H1 (cell line): ENCODE data around the gene CHCHD3. TPM values are rescaled to one million over a fixed set of nuclear protein-coding genes. Genes with fewer than 3 reads are reported as not detected.

Experiments used
- CTCF ChIA-PET: fragments of 300-600 bp; sonication (Branson Sonifier 250); formaldehyde crosslinking; loops from one replicate; lab custom pipeline; 2021; ENCODE audit not compliant: partially characterized antibody; lab: Charles Lee
- POLR2A ChIA-PET: fragments of 300-600 bp; sonication (Branson Sonifier 250); formaldehyde crosslinking; loops from one replicate; lab custom pipeline; 2021; ENCODE audit warnings: inconsistent platforms; ENCODE audit not compliant: partially characterized antibody; lab: Charles Lee
- DNase-seq, 2 experiments: peaks; one replicate each; pipeline versions ENCODE4 v3.0.0 to v3.0.0-alpha.2; 2010 to 2022; ENCODE audit warnings: low spot score in 2 of 2, low read depth in 1 of 2, mixed read lengths in 1 of 2
- FAIRE-seq: peaks from 2 replicates; lab custom pipeline; 2011; peaks lifted over from hg19 to GRCh38; lab: Jason Lieb, UNC
- H2AFZ ChIP-seq: 2 replicates; pipeline ENCODE4 v1.8.1; 2012; ENCODE audit warnings: low read length, inconsistent platforms
- H2AK5ac ChIP-seq: 2 replicates; pipeline ENCODE4 v1.6.1; 2013; ENCODE audit warnings: low read depth, low read length
- H2BK120ac ChIP-seq: replicated peaks from 2 replicates; pipeline ENCODE3; 2013; ENCODE audit warnings: low read depth, low read length, inconsistent platforms
- H2BK12ac ChIP-seq: 2 replicates; pipeline ENCODE4 v1.6.1; 2013; ENCODE audit warnings: low read depth, low read length
- H2BK15ac ChIP-seq: 2 replicates; pipeline ENCODE4 v1.6.1; 2013; ENCODE audit warnings: low read length
- H2BK20ac ChIP-seq: 2 replicates; pipeline ENCODE4 v1.6.1; 2013; ENCODE audit warnings: low read length
- H2BK5ac ChIP-seq: 2 replicates; pipeline ENCODE4 v1.6.1; 2013; ENCODE audit warnings: low read depth, low read length
- H3K14ac ChIP-seq: 2 replicates; pipeline ENCODE4 v1.6.1; 2013; ENCODE audit warnings: inconsistent platforms; ENCODE audit not compliant: insufficient read length
- H3K18ac ChIP-seq: 2 replicates; pipeline ENCODE4 v1.6.1; 2013; ENCODE audit warnings: low read length; ENCODE audit errors: extremely low read depth
- H3K23ac ChIP-seq: 2 replicates; pipeline ENCODE4 v1.6.1; 2013; ENCODE audit warnings: inconsistent platforms; ENCODE audit not compliant: insufficient read length
- H3K23me2 ChIP-seq: 2 replicates; pipeline ENCODE4 v1.6.1; 2013; ENCODE audit warnings: low read depth, low read length
- H3K27ac ChIP-seq: 2 replicates; pipeline ENCODE4 v1.6.1; 2011; ENCODE audit warnings: low read depth, low read length, inconsistent platforms
- H3K27me3 ChIP-seq, 4 experiments: replicated peaks in 1 of 4; 1 replicate in 1 of 4; 2 replicates in 3 of 4; pipeline versions ENCODE4 v1.6.1 to v1.8.1; 2011 to 2013; ENCODE audit warnings: low read length in 3 of 4, mild to moderate bottlenecking in 3 of 4, inconsistent platforms in 2 of 4, mixed read lengths in 2 of 4, moderate library complexity in 1 of 4; ENCODE audit not compliant: control insufficient read depth in 3 of 4, insufficient read depth in 3 of 4; ENCODE audit errors: extremely low read depth in 1 of 4
- H3K36me3 ChIP-seq, 4 experiments: 2 replicates each; pipeline versions ENCODE4 v1.6.1 to v1.8.1; 2011 to 2013; ENCODE audit warnings: mild to moderate bottlenecking in 4 of 4, low read length in 3 of 4, moderate library complexity in 2 of 4, control low read depth in 1 of 4, inconsistent platforms in 1 of 4; ENCODE audit not compliant: insufficient read depth in 4 of 4, control insufficient read depth in 2 of 4
- H3K4ac ChIP-seq: replicated peaks from 2 replicates; pipeline ENCODE3; 2013; ENCODE audit warnings: low read length, low read depth, mixed read lengths, inconsistent platforms; ENCODE audit not compliant: insufficient read length
- H3K4me1 ChIP-seq, 4 experiments: replicated peaks in 1 of 4; 1 replicate in 1 of 4; 2 replicates in 3 of 4; pipeline versions ENCODE4 v1.6.1 to v1.8.1; 2011 to 2013; ENCODE audit warnings: low read length in 3 of 4, inconsistent platforms in 2 of 4, mixed read lengths in 1 of 4; ENCODE audit not compliant: insufficient read depth in 4 of 4, control insufficient read depth in 3 of 4
- H3K4me2 ChIP-seq, 2 experiments: 2 replicates each; pipeline versions ENCODE4 v1.6.1 to v1.8.1; 2011 to 2013; ENCODE audit warnings: low read depth in 2 of 2, low read length in 2 of 2, control low read depth in 1 of 2, inconsistent platforms in 1 of 2, mild to moderate bottlenecking in 1 of 2; ENCODE audit not compliant: insufficient read depth in 1 of 2
- H3K4me3 ChIP-seq, 4 experiments: fragments of 200-600, 300-600 bp in 1 of 4; sonication (generic), shearing (Covaris generic), sonication (Bioruptor Twin) in 1 of 4; 2 replicates each; pipeline versions ENCODE4 v1.5.1 to v1.8.1; 2011 to 2016; ENCODE audit warnings: low read length in 4 of 4, low read depth in 3 of 4, control low read depth in 2 of 4, inconsistent platforms in 2 of 4, mild to moderate bottlenecking in 2 of 4, mixed read lengths in 1 of 4, moderate library complexity in 1 of 4; ENCODE audit not compliant: insufficient read depth in 2 of 4; ENCODE audit errors: extremely low read depth in 1 of 4
- H3K56ac ChIP-seq: replicated peaks from 2 replicates; pipeline ENCODE3; 2013; ENCODE audit warnings: low read depth, mild to moderate bottlenecking, mixed read lengths, low read length, inconsistent platforms; ENCODE audit not compliant: insufficient read length
- H3K79me1 ChIP-seq: 2 replicates; pipeline ENCODE4 v1.6.1; 2013; ENCODE audit warnings: low read depth, low read length, control low read depth
- H3K79me2 ChIP-seq, 2 experiments: 2 replicates each; pipeline versions ENCODE4 v1.6.1 to v1.8.1; 2012 to 2013; ENCODE audit warnings: low read length in 2 of 2, mild to moderate bottlenecking in 2 of 2, inconsistent platforms in 1 of 2; ENCODE audit not compliant: insufficient read depth in 2 of 2, control insufficient read depth in 1 of 2
- H3K9ac ChIP-seq, 4 experiments: replicated peaks in 1 of 4; 1 replicate in 1 of 4; 2 replicates in 3 of 4; pipeline versions ENCODE4 v1.6.1 to v1.8.1; 2011 to 2013; ENCODE audit warnings: low read depth in 3 of 4, low read length in 3 of 4, control low read depth in 2 of 4, mild to moderate bottlenecking in 2 of 4, moderate library complexity in 2 of 4, inconsistent platforms in 1 of 4; ENCODE audit errors: extremely low read depth in 1 of 4
- H3K9me3 ChIP-seq, 2 experiments: 2 replicates each; pipeline versions ENCODE4 v1.6.1 to v1.8.1; 2012 to 2013; ENCODE audit warnings: mild to moderate bottlenecking in 2 of 2, moderate library complexity in 2 of 2, control low read depth in 1 of 2, inconsistent platforms in 1 of 2, low read depth in 1 of 2, low read length in 1 of 2, mixed read lengths in 1 of 2; ENCODE audit not compliant: insufficient read depth in 2 of 2
- H4K20me1 ChIP-seq, 2 experiments: replicated peaks in 1 of 2; 2 replicates each; pipeline versions ENCODE3 to v1.8.1; 2011 to 2013; ENCODE audit warnings: inconsistent platforms in 2 of 2, low read length in 2 of 2, mild to moderate bottlenecking in 1 of 2; ENCODE audit not compliant: insufficient read depth in 2 of 2, control insufficient read depth in 1 of 2
- H4K5ac ChIP-seq: 2 replicates; pipeline ENCODE4 v1.6.1; 2013; ENCODE audit warnings: low read length, low read depth, mixed read lengths, inconsistent platforms; ENCODE audit not compliant: insufficient read length
- H4K8ac ChIP-seq: 2 replicates; pipeline ENCODE4 v1.8.0; 2013; ENCODE audit warnings: mild to moderate bottlenecking, moderate library complexity, low read length, inconsistent platforms; ENCODE audit not compliant: insufficient read depth; ENCODE audit errors: extremely low read depth
- H4K91ac ChIP-seq: replicated peaks from 2 replicates; pipeline ENCODE3; 2013; ENCODE audit warnings: low read length, mixed read lengths, inconsistent platforms; ENCODE audit not compliant: insufficient read length
- ATF3 ChIP-seq: IDR thresholded peaks from 2 replicates; pipeline ENCODE4 v1.6.1; 2011; ENCODE audit warnings: low read depth, mild to moderate bottlenecking, low read length; ENCODE audit not compliant: insufficient read depth
- CEBPB ChIP-seq: IDR thresholded peaks from 2 replicates; pipeline ENCODE4 v1.6.1; 2012; ENCODE audit warnings: low read depth, low read length
- E2F6 ChIP-seq: IDR thresholded peaks from 2 replicates; pipeline ENCODE4 v1.6.1; 2012; ENCODE audit warnings: inconsistent platforms
- EP300 ChIP-seq, 2 experiments: IDR thresholded peaks; 1 replicate in 1 of 2; 2 replicates in 1 of 2; pipeline ENCODE4 v1.6.1; 2011 to 2012; ENCODE audit warnings: low read depth in 2 of 2, low read length in 2 of 2, mild to moderate bottlenecking in 2 of 2, borderline replicate concordance in 1 of 2, inconsistent platforms in 1 of 2, moderate library complexity in 1 of 2
- GABPA ChIP-seq: IDR thresholded peaks from 2 replicates; pipeline ENCODE4 v1.6.1; 2011; ENCODE audit warnings: mild to moderate bottlenecking, low read length, moderate library complexity, borderline replicate concordance; ENCODE audit not compliant: insufficient read depth
- KDM5A ChIP-seq: fragments of 200-600 bp; IDR thresholded peaks from 2 replicates; pipeline ENCODE4 v1.7.1; 2012; ENCODE audit warnings: mild to moderate bottlenecking, low read length, inconsistent platforms, mixed read lengths
- NANOG ChIP-seq: IDR thresholded peaks from 2 replicates; pipeline ENCODE4 v1.6.1; 2011; ENCODE audit warnings: low read length, low read depth, mild to moderate bottlenecking, inconsistent platforms; ENCODE audit not compliant: insufficient read depth, poor library complexity, severe bottlenecking
- PHF8 ChIP-seq: fragments of 200-600 bp; sonication (generic); conservative IDR thresholded peaks from 2 replicates; pipeline ENCODE4 v1.7.1; 2012; ENCODE audit warnings: low read depth, mild to moderate bottlenecking, inconsistent platforms, low read length, moderate library complexity
- POLR2A ChIP-seq, 2 experiments: IDR thresholded peaks; 1 replicate in 1 of 2; 2 replicates in 1 of 2; pipeline ENCODE4 v1.6.1; 2011; ENCODE audit warnings: low read depth in 2 of 2, low read length in 2 of 2, mild to moderate bottlenecking in 2 of 2; ENCODE audit errors: control extremely low read depth in 1 of 2
- WGBS, 2 experiments: shearing (Covaris generic) in 1 of 2; methylation state at CpG; one replicate each; pipeline versions ENCODE4 v1.1.6 to v1.1.7; 2013 to 2015; ENCODE audit warnings: low lambda C conversion rate in 2 of 2, mixed read lengths in 2 of 2, inconsistent platforms in 1 of 2, low coverage in 1 of 2, missing lambda C conversion rate in 1 of 2; ENCODE audit not compliant: insufficient replicate concordance in 2 of 2, insufficient coverage in 1 of 2, insufficient read length in 1 of 2; ENCODE audit errors: extremely low coverage in 1 of 2, missing lambda C conversion rate in 1 of 2; 5-methylcytosine and 5-hydroxymethylcytosine counted together
- polyA plus RNA-seq, 7 experiments: library from polyadenylated mRNA; depleted of rRNA in 3 of 7; stranded (reverse) in 5 of 7; unstranded in 2 of 7; fragments of >200 nt in 5 of 7; fragments of 200-250 nt in 2 of 7; gene quantifications; 1 replicate in 5 of 7; 2 replicates in 1 of 7; 4 replicates in 1 of 7; pipeline versions ENCODE4 v1.2.1 to v1.2.3, GENCODE V29; 2011 to 2013; ENCODE audit warnings: missing spikeins in 2 of 7, mixed read lengths in 2 of 7
- total RNA-seq: library from RNA; stranded (reverse); fragmentation: NEBNext Ultra II Directional; extraction: Animal tissue kit (Norgen Biotek cat#: 25700); gene quantifications from 2 replicates; pipeline ENCODE4 v1.2.1, GENCODE V29; 2021

CHCHD3 gene
- total and polyA plus RNA-seq, 2 of the 8 experiments (the other 6 are each of a cell fraction or from before 2014, with no cell fraction given): 42.9 to 137 TPM

- H4K91ac ChIP-seq: no peak overlapping the region
- H4K5ac ChIP-seq: no peak overlapping the region
- no peak overlapping the region for H3K4me2 ChIP-seq
- FAIRE-seq (no peak), DNase-seq (no peak)
- H3K27me3 ChIP-seq: peaks cover 0 to 3% (median 0%) of the 10 kb centered on the region in 4 experiments; a peak in 1 of 7 replicates
- no peak overlapping the region for H2AFZ ChIP-seq
- H3K9ac ChIP-seq: no peak overlapping the region
- H2BK5ac ChIP-seq: no peak overlapping the region
- no peak overlapping the region for H2BK12ac ChIP-seq
- no peak overlapping the region for H2BK20ac ChIP-seq
- no peak overlapping the region for H3K23ac ChIP-seq
- H3K4ac ChIP-seq: no peak overlapping the region
- H4K8ac ChIP-seq: no peak overlapping the region
- H3K9me3 ChIP-seq: no peaks in the 10 kb centered on the region
- H3K56ac ChIP-seq: no peak overlapping the region
- H2BK15ac ChIP-seq: no peak overlapping the region
- H3K27ac ChIP-seq: no peak overlapping the region
- no peaks in the 10 kb centered on the region for H3K23me2 ChIP-seq
- CTCF ChIA-PET: interaction anchor here (3.0 kb wide), 1 partner anchor 14 kb away, joined by 8 read pairs; no protein-coding TSS in a partner anchor
- POLR2A ChIA-PET: no interaction called here
- peaks cover 0 to 3% (median under 1%) of the 10 kb centered on the region in 4 experiments; a peak in 1 of 7 replicates for H3K4me1 ChIP-seq
- H3K79me2 ChIP-seq: 0 out of 4 replicates have a peak, but pooled peaks cover 0 to 8% of the 10 kb centered on the region in 2 experiments
- 100% methylated on average over 1 of the region's 1 CpG; no CpG with 5 or more reads in 1 of the 2 experiments for WGBS, 2 experiments
- H4K20me1 ChIP-seq: no peaks in the 10 kb centered on the region
- TF ChIP-seq E2F6 (no peak), ATF3 (no peak), EP300 (IDR thresholded peaks at IDR 0.05; ENCODE audit: borderline replicate concordance in 1 of 2, low read depth in 2 of 2, low read length in 2 of 2) (no peak), PHF8 (no peak), NANOG (no peak), POLR2A (IDR thresholded peaks at IDR 0.05; ENCODE audit: control extremely low read depth in 1 of 2, low read depth in 2 of 2, low read length in 2 of 2) (no peak), CEBPB (peak; percentile 35; the same call in 1 of the 2 replicates), GABPA (no peak), KDM5A (no peak)
- no peak overlapping the region for H2AK5ac ChIP-seq
- H3K4me3 ChIP-seq: no peak overlapping the region
- H3K14ac ChIP-seq: no peak overlapping the region
- no peak overlapping the region for H3K18ac ChIP-seq
- no peak overlapping the region for H2BK120ac ChIP-seq
- no peaks in the 10 kb centered on the region; the same call in 1 of the 2 replicates for H3K79me1 ChIP-seq
- no peaks in the 10 kb centered on the region for H3K36me3 ChIP-seq
Observed at GRCh38 chr7:132854238-132854637, 227.7 kb downstream of the CHCHD3 start.
